CD14-positive monocyte (primary cell): ENCODE results near the gene CEP128. TPM values are rescaled to one million over a fixed set of nuclear protein-coding genes. Genes with fewer than 3 reads are reported as not detected.

ENCODE experiments used
- DNase-seq, 3 donors: peaks; one replicate each; pipeline ENCODE4 v3.0.0-alpha.2; 2011 to 2022
- H2AFZ ChIP-seq: 2 replicates; pipeline ENCODE4 v1.6.0; 2012; ENCODE audit warnings: mild to moderate bottlenecking, low read depth, low read length, inconsistent platforms; ENCODE audit not compliant: insufficient read depth, poor library complexity, severe bottlenecking
- H3K27ac ChIP-seq, 2 donors: 1 replicate in 1 of 2; 2 replicates in 1 of 2; pipeline ENCODE4 v1.5.1; 2012 to 2013; ENCODE audit warnings: low read length in 2 of 2, control low read depth in 1 of 2, inconsistent platforms in 1 of 2, low read depth in 1 of 2, mild to moderate bottlenecking in 1 of 2
- H3K27me3 ChIP-seq, 2 donors: one replicate each; pipeline versions ENCODE4 v1.6.0 to v1.6.1; 2011 to 2013; ENCODE audit warnings: low read length in 2 of 2; ENCODE audit not compliant: control insufficient read depth in 2 of 2, insufficient read depth in 2 of 2
- H3K36me3 ChIP-seq, 2 donors: replicated peaks in 1 of 2; 1 replicate in 1 of 2; 2 replicates in 1 of 2; pipeline versions ENCODE4 v1.5.1 to v1.6.1; 2012 to 2013; ENCODE audit warnings: low read length in 2 of 2, control low read depth in 1 of 2, inconsistent platforms in 1 of 2, mild to moderate bottlenecking in 1 of 2; ENCODE audit not compliant: insufficient read depth in 2 of 2, control insufficient read depth in 1 of 2
- H3K4me1 ChIP-seq, 2 donors: 1 replicate in 1 of 2; 2 replicates in 1 of 2; pipeline versions ENCODE4 v1.5.1 to v1.6.1; 2012 to 2013; ENCODE audit warnings: low read length in 2 of 2, control low read depth in 1 of 2, inconsistent platforms in 1 of 2, mild to moderate bottlenecking in 1 of 2, moderate library complexity in 1 of 2; ENCODE audit not compliant: insufficient read depth in 2 of 2, control insufficient read depth in 1 of 2
- H3K4me2 ChIP-seq: replicated peaks from 2 replicates; pipeline ENCODE3; 2012; ENCODE audit warnings: low read length, moderate library complexity, mild to moderate bottlenecking; ENCODE audit not compliant: poor library complexity, severe bottlenecking; ENCODE audit errors: extremely low read depth
- H3K4me3 ChIP-seq, 3 experiments: fragments of 200-600 bp in 1 of 3; sonication (generic) in 1 of 3; replicated peaks in 1 of 3; 1 replicate in 2 of 3; 2 replicates in 1 of 3; pipeline ENCODE4 v1.5.1; 2011 to 2013; ENCODE audit warnings: low read length in 3 of 3, mild to moderate bottlenecking in 3 of 3, control low read depth in 2 of 3, low read depth in 2 of 3, inconsistent platforms in 1 of 3, moderate library complexity in 1 of 3
- H3K79me2 ChIP-seq: 2 replicates; pipeline ENCODE4 v1.6.0; 2012; ENCODE audit warnings: mild to moderate bottlenecking, control low read depth, inconsistent platforms, low read length, moderate library complexity; ENCODE audit not compliant: insufficient read depth
- H3K9ac ChIP-seq: 2 replicates; pipeline ENCODE4 v1.6.0; 2017; ENCODE audit warnings: low read length, mild to moderate bottlenecking; ENCODE audit not compliant: insufficient read depth, poor library complexity, severe bottlenecking
- H3K9me3 ChIP-seq, 2 donors: replicated peaks in 1 of 2; 1 replicate in 1 of 2; 2 replicates in 1 of 2; pipeline versions ENCODE4 v1.5.1 to v1.6.1; 2012 to 2013; ENCODE audit warnings: low read length in 2 of 2, control low read depth in 1 of 2; ENCODE audit not compliant: control insufficient read depth in 1 of 2, insufficient read depth in 1 of 2
- H4K20me1 ChIP-seq: 2 replicates; pipeline ENCODE4 v1.6.0; 2012; ENCODE audit warnings: mild to moderate bottlenecking, low read length, control low read depth, moderate library complexity; ENCODE audit not compliant: insufficient read depth
- H3K27ac Mint-ChIP-seq, 7 donors: one replicate each; pipeline ENCODE4 v1.8.0; 2020; ENCODE audit warnings: mild to moderate bottlenecking in 7 of 7, mixed read lengths in 7 of 7, moderate library complexity in 6 of 7, inconsistent platforms in 2 of 7
- H3K27me3 Mint-ChIP-seq, 3 donors: one replicate each; pipeline ENCODE4 v1.8.0; 2021 to 2022; ENCODE audit warnings: low read depth in 3 of 3, mild to moderate bottlenecking in 3 of 3, mixed read lengths in 3 of 3, moderate library complexity in 3 of 3, inconsistent platforms in 1 of 3
- H3K36me3 Mint-ChIP-seq, 2 donors: one replicate each; pipeline ENCODE4 v1.8.0; 2020; ENCODE audit warnings: mixed read lengths in 2 of 2, inconsistent platforms in 1 of 2, mild to moderate bottlenecking in 1 of 2
- H3K4me1 Mint-ChIP-seq: one replicate; pipeline ENCODE4 v1.8.0; 2020; ENCODE audit warnings: mild to moderate bottlenecking, mixed read lengths
- H3K4me3 Mint-ChIP-seq, 2 donors: one replicate each; pipeline ENCODE4 v1.8.0; 2020; ENCODE audit warnings: mild to moderate bottlenecking in 2 of 2, mixed read lengths in 2 of 2, moderate library complexity in 1 of 2
- H3K9me3 Mint-ChIP-seq, 7 donors: one replicate each; pipeline ENCODE4 v1.8.0; 2020 to 2022; ENCODE audit warnings: mixed read lengths in 7 of 7, mild to moderate bottlenecking in 6 of 7, moderate library complexity in 6 of 7, inconsistent platforms in 2 of 7
- WGBS: methylation state at CpG from one replicate; pipeline ENCODE4 v1.1.5; 2013; ENCODE audit warnings: missing lambda C conversion rate; ENCODE audit not compliant: insufficient coverage; 5-methylcytosine and 5-hydroxymethylcytosine counted together
- intact Hi-C, 2 donors: fragments of 100-400 bp; cut with micrococcal nuclease; formaldehyde crosslinking; loops; one replicate each; pipeline versions ENCODE4 v1.15.0 to v1.15.1; 2023
- polyA plus RNA-seq, 3 donors: library from polyadenylated mRNA; depleted of rRNA in 1 of 3; unstranded in 2 of 3; stranded (reverse) in 1 of 3; fragments of 300-500 nt in 2 of 3; fragments of >200 nt in 1 of 3; fragmentation: Illumina TruSeq in 2 of 3; gene quantifications; 1 replicate in 2 of 3; 2 replicates in 1 of 3; pipeline ENCODE4 v1.2.3, GENCODE V29; 2012 to 2021
- TF ChIP-seq, protein P1 (sequence below): fragments of 200-600 bp; IDR thresholded peaks from one replicate; pipeline ENCODE4 v1.8.0; 2022; ENCODE audit warnings: antibody characterized with exemption, mild to moderate bottlenecking

CEP128 gene
- polyA plus RNA-seq, 3 donors = 0.41 to 0.88 (median 0.62) TPM

DNA sequence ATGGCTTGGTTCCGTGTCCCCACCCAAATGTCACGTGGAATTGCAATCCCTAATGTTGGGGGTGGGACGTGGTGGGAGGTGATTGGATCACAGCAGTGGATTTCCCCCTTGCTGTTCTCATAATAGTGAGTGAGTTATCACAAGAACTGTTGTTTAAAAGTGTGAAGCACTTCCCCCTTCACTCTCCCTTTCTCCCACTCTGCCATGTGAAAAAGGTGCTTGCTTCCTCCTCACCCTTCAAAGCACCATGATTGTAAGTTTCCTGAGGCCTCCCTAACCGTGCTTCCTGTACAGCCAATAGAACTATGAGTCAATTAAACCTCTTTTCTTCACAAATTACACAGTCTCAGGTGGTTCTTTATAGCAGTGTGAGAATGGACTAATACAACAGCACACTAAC is 5.3 kb upstream of the CEP128 start:
- H3K4me1 Mint-ChIP-seq = peaks cover 15% of the 10 kb centered on the region
- no peaks in the 10 kb centered on the region for H3K36me3 ChIP-seq
- H3K9ac ChIP-seq = no peak overlapping the region
- no peaks in the 10 kb centered on the region for H3K79me2 ChIP-seq
- peak in 1 of 3 donors; percentile 28 for DNase-seq
- no peaks in the 10 kb centered on the region for H3K9me3 ChIP-seq
- intact Hi-C loops = no loop called here
- no peak overlapping the region for H3K27ac ChIP-seq
- H3K27ac Mint-ChIP-seq = no peak overlapping the region
- H3K36me3 Mint-ChIP-seq = no peaks in the 10 kb centered on the region
- peaks cover 0 to 3% (median 0%) of the 10 kb centered on the region in 7 donors for H3K9me3 Mint-ChIP-seq
- H3K27me3 Mint-ChIP-seq = peaks cover 2 to 4% (median 2%) of the 10 kb centered on the region in 3 donors
- peaks cover 9% of the 10 kb centered on the region in 2 donors for H3K4me1 ChIP-seq
- no peak overlapping the region for H3K4me3 Mint-ChIP-seq
- TF ChIP-seq, protein P1, sequence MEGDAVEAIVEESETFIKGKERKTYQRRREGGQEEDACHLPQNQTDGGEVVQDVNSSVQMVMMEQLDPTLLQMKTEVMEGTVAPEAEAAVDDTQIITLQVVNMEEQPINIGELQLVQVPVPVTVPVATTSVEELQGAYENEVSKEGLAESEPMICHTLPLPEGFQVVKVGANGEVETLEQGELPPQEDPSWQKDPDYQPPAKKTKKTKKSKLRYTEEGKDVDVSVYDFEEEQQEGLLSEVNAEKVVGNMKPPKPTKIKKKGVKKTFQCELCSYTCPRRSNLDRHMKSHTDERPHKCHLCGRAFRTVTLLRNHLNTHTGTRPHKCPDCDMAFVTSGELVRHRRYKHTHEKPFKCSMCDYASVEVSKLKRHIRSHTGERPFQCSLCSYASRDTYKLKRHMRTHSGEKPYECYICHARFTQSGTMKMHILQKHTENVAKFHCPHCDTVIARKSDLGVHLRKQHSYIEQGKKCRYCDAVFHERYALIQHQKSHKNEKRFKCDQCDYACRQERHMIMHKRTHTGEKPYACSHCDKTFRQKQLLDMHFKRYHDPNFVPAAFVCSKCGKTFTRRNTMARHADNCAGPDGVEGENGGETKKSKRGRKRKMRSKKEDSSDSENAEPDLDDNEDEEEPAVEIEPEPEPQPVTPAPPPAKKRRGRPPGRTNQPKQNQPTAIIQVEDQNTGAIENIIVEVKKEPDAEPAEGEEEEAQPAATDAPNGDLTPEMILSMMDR = no peak
- no CpG with 5 or more reads among the region's 4 CpGs for WGBS
- H4K20me1 ChIP-seq = no peaks in the 10 kb centered on the region
- H3K4me2 ChIP-seq = no peak overlapping the region
- H2AFZ ChIP-seq = no peak overlapping the region
- no peak overlapping the region for H3K4me3 ChIP-seq
- no peaks in the 10 kb centered on the region for H3K27me3 ChIP-seq

- whole genome bisulfite sequencing = no CpG with 5 or more reads among the region's 1 CpG
- TF ChIP-seq, protein P1 = no peak
- Mint-ChIP-seq H3K4me3 (no peak overlapping the region), H3K4me1 (peaks cover 17% of the 10 kb centered on the region), H3K27me3 (peaks cover 2 to 4% (median 2%) of the 10 kb centered on the region in 3 donors), H3K27ac (peak overlapping the region in 1 of 7 donors; percentile 81), H3K36me3 (no peaks in the 10 kb centered on the region), H3K9me3 (peaks cover 0 to 3% (median 0%) of the 10 kb centered on the region in 7 donors)
- Histone ChIP-seq H4K20me1 (no peaks in the 10 kb centered on the region), H3K4me3 (no peak overlapping the region), H3K9me3 (no peaks in the 10 kb centered on the region), H3K9ac (no peak overlapping the region), H3K4me2 (no peak overlapping the region), H3K4me1 (peaks cover 12 to 13% of the 10 kb centered on the region in 2 donors), H2AFZ (no peak overlapping the region), H3K36me3 (no peaks in the 10 kb centered on the region), H3K79me2 (peaks cover 2% of the 10 kb centered on the region), H3K27ac (no peak overlapping the region), H3K27me3 (no peaks in the 10 kb centered on the region)
- intact Hi-C loops = no loop called here
- DNase-seq = peak in 1 of 3 donors; percentile 21
Observed at GRCh38 chr14:80946187-80946586, 4.6 kb upstream of the CEP128 start.
